Neural cell (in vitro differentiated cells): ENCODE results near the gene RNU6-1. TPM values are rescaled to one million over a fixed set of nuclear protein-coding genes. Genes with fewer than 3 reads are reported as not detected.
A peak's percentile ranks its signal among the peaks of the same experiment; 100 is the strongest.

Experiments
- H2AFZ ChIP-seq: fragments of 200-600, 300-800 bp; sonication (generic), shearing (Covaris generic); 2 replicates; pipeline ENCODE4 v1.6.0; 2014; ENCODE audit warnings: low read depth, mild to moderate bottlenecking, antibody characterized with exemption, low read length, moderate library complexity
- H3F3A ChIP-seq: fragments of 200-600 bp; shearing (Covaris generic); 2 replicates; pipeline ENCODE4 v1.6.1; 2016; ENCODE audit warnings: mild to moderate bottlenecking, moderate library complexity, mixed read lengths, antibody characterized with exemption, low read length; ENCODE audit not compliant: insufficient read depth, poor library complexity, severe bottlenecking
- H3K27ac ChIP-seq: fragments of 200-600, 300-800 bp; sonication (generic), shearing (Covaris generic); 2 replicates; pipeline ENCODE4 v1.5.1; 2014; ENCODE audit warnings: mild to moderate bottlenecking, low read length, moderate library complexity
- H3K27me3 ChIP-seq: fragments of 300-800, 200-600 bp; sonication (generic), shearing (Covaris generic); 2 replicates; pipeline ENCODE4 v1.6.0; 2014; ENCODE audit warnings: mild to moderate bottlenecking, low read depth, low read length, moderate library complexity; ENCODE audit not compliant: insufficient read depth
- H3K36me3 ChIP-seq: fragments of 300-800, 200-600 bp; sonication (generic), shearing (Covaris generic); 2 replicates; pipeline ENCODE4 v1.5.1; 2014; ENCODE audit warnings: mild to moderate bottlenecking, antibody characterized with exemption, low read length, moderate library complexity; ENCODE audit not compliant: insufficient read depth
- H3K4me2 ChIP-seq: fragments of 300-800, 200-600 bp; sonication (generic), shearing (Covaris generic); 2 replicates; pipeline ENCODE4 v1.6.0; 2014; ENCODE audit warnings: mild to moderate bottlenecking, low read length
- H3K4me3 ChIP-seq: fragments of 300-800, 200-600 bp; sonication (generic), shearing (Covaris generic); 2 replicates; pipeline ENCODE4 v1.5.1; 2014; ENCODE audit warnings: mild to moderate bottlenecking, low read length, moderate library complexity
- H3K79me2 ChIP-seq: fragments of 200-600 bp; shearing (Covaris generic); replicated peaks from 2 replicates; pipeline ENCODE4 v1.6.0; 2014; ENCODE audit warnings: mild to moderate bottlenecking, low read length, moderate library complexity; ENCODE audit not compliant: insufficient read depth
- H3K9ac ChIP-seq: fragments of 300-800, 200-600 bp; sonication (generic), shearing (Covaris generic); 2 replicates; pipeline ENCODE4 v1.6.1; 2016; ENCODE audit warnings: mild to moderate bottlenecking, low read length, mixed read lengths
- H3K9me2 ChIP-seq: fragments of 200-600 bp; shearing (Covaris generic); 2 replicates; pipeline ENCODE4 v1.6.1; 2016; ENCODE audit warnings: mild to moderate bottlenecking, low read length, mixed read lengths; ENCODE audit not compliant: insufficient read depth
- H3K9me3 ChIP-seq: fragments of 200-600, 300-800 bp; sonication (generic), shearing (Covaris generic); 2 replicates; pipeline ENCODE4 v1.6.1; 2016; ENCODE audit warnings: mild to moderate bottlenecking, mixed run types, low read length, moderate library complexity, mixed read lengths
- H4K20me1 ChIP-seq: fragments of 200-600 bp; shearing (Covaris generic); 2 replicates; pipeline ENCODE4 v1.6.1; 2016; ENCODE audit warnings: mild to moderate bottlenecking, mixed run types; ENCODE audit not compliant: insufficient read depth
- EP300 ChIP-seq: fragments of 450-650 bp; conservative IDR thresholded peaks from 2 replicates; pipeline ENCODE4 v1.6.1; 2014; ENCODE audit warnings: antibody characterized with exemption, mild to moderate bottlenecking, moderate library complexity; ENCODE audit not compliant: poor library complexity, severe bottlenecking
- EZH2 ChIP-seq: fragments of 200-600, 300-800 bp; shearing (Covaris generic), sonication (generic); IDR thresholded peaks from 2 replicates; pipeline ENCODE4 v1.6.1; 2014; ENCODE audit warnings: antibody characterized with exemption, low read length, borderline replicate concordance, mild to moderate bottlenecking; ENCODE audit not compliant: insufficient read depth, poor library complexity, severe bottlenecking
- MXI1 ChIP-seq: fragments of 450-650 bp; conservative IDR thresholded peaks from 2 replicates; pipeline ENCODE4 v1.6.1; 2014; ENCODE audit warnings: antibody characterized with exemption, mild to moderate bottlenecking; ENCODE audit not compliant: poor library complexity, severe bottlenecking
- POLR2AphosphoS5 ChIP-seq: IDR thresholded peaks from 2 replicates; pipeline ENCODE4 v1.6.1; 2012
- RAD21 ChIP-seq: fragments of 450-650 bp; conservative IDR thresholded peaks from 2 replicates; pipeline ENCODE4 v1.6.1; 2014; ENCODE audit warnings: antibody characterized with exemption, mild to moderate bottlenecking, moderate library complexity
- SMC3 ChIP-seq: fragments of 450-650 bp; conservative IDR thresholded peaks from 2 replicates; pipeline ENCODE4 v1.6.1; 2014; ENCODE audit warnings: antibody characterized with exemption, mild to moderate bottlenecking, moderate library complexity; ENCODE audit not compliant: poor library complexity
- TAF1 ChIP-seq: IDR thresholded peaks from 2 replicates; pipeline ENCODE4 v1.6.1; 2012; ENCODE audit warnings: low read depth
- polyA plus RNA-seq: library from polyadenylated mRNA; depleted of rRNA; stranded (reverse); fragments of >200 nt; gene quantifications from 2 replicates; pipeline ENCODE4 v1.2.3, GENCODE V29; 2014
- TF ChIP-seq, protein P1 (sequence below): IDR thresholded peaks from 2 replicates; pipeline ENCODE4 v1.6.1; 2012; ENCODE audit warnings: borderline replicate concordance
- TF ChIP-seq, protein P2 (sequence below): fragments of 450-650 bp; IDR thresholded peaks from 2 replicates; pipeline ENCODE4 v1.5.1; 2014; ENCODE audit warnings: antibody characterized with exemption, mild to moderate bottlenecking, moderate library complexity; ENCODE audit not compliant: poor library complexity, severe bottlenecking

Gene RNU6-1
- polyA plus RNA-seq, 1 donor from 2014 or later = not detected

DNA sequence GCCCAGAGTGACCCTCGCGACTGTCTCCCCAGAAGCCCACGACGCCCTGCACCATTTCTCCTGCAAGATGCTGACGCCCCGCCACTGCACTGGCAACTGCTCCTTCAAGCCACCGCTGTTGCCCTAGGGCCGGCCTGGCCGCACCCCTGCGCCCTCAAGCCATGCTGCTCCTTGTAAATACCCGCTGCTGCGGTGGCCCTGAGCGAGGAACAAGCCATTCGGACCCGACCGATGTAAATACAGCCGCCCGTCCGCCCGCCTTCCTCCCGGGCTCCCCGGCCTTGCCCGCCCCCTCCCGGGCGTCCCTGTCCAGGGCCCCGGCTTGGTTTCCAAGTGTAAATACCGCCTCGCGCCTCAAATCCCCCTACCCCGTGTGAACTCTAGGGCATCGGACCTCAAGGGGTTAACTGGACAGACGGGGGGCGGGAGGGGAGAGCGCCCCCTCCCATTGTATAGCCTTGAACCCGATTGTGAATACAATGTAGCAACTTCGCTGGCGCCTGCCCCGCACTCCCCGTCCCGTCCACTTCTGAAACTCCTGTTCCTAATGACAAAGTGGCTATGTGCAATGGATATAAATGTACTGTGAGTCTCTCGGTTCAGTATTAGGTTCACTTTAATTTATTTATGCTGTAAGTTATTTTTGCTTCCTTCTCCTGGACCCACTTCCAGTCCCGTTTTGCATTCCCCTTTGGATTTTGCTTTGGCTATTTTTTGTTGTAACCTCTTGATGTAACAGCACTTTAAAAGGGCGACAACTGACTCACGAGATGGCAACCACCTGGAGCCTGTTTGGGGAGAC lies 5.9 kb downstream of the RNU6-1 start:
- H3K9me3 ChIP-seq = no peaks in the 10 kb centered on the region
- H3K27me3 ChIP-seq = peaks cover 98% of the 10 kb centered on the region
- no peaks in the 10 kb centered on the region for H3F3A ChIP-seq
- H3K27ac ChIP-seq = no peak overlapping the region
- TF ChIP-seq SMC3 (peak; percentile 52), TAF1 (no peak), MXI1 (no peak), RAD21 (peak; percentile 43), POLR2AphosphoS5 (no peak), EZH2 (peak; percentile 89), EP300 (no peak)
- TF ChIP-seq, protein P1, sequence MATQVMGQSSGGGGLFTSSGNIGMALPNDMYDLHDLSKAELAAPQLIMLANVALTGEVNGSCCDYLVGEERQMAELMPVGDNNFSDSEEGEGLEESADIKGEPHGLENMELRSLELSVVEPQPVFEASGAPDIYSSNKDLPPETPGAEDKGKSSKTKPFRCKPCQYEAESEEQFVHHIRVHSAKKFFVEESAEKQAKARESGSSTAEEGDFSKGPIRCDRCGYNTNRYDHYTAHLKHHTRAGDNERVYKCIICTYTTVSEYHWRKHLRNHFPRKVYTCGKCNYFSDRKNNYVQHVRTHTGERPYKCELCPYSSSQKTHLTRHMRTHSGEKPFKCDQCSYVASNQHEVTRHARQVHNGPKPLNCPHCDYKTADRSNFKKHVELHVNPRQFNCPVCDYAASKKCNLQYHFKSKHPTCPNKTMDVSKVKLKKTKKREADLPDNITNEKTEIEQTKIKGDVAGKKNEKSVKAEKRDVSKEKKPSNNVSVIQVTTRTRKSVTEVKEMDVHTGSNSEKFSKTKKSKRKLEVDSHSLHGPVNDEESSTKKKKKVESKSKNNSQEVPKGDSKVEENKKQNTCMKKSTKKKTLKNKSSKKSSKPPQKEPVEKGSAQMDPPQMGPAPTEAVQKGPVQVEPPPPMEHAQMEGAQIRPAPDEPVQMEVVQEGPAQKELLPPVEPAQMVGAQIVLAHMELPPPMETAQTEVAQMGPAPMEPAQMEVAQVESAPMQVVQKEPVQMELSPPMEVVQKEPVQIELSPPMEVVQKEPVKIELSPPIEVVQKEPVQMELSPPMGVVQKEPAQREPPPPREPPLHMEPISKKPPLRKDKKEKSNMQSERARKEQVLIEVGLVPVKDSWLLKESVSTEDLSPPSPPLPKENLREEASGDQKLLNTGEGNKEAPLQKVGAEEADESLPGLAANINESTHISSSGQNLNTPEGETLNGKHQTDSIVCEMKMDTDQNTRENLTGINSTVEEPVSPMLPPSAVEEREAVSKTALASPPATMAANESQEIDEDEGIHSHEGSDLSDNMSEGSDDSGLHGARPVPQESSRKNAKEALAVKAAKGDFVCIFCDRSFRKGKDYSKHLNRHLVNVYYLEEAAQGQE = no peak
- TF ChIP-seq, protein P2, sequence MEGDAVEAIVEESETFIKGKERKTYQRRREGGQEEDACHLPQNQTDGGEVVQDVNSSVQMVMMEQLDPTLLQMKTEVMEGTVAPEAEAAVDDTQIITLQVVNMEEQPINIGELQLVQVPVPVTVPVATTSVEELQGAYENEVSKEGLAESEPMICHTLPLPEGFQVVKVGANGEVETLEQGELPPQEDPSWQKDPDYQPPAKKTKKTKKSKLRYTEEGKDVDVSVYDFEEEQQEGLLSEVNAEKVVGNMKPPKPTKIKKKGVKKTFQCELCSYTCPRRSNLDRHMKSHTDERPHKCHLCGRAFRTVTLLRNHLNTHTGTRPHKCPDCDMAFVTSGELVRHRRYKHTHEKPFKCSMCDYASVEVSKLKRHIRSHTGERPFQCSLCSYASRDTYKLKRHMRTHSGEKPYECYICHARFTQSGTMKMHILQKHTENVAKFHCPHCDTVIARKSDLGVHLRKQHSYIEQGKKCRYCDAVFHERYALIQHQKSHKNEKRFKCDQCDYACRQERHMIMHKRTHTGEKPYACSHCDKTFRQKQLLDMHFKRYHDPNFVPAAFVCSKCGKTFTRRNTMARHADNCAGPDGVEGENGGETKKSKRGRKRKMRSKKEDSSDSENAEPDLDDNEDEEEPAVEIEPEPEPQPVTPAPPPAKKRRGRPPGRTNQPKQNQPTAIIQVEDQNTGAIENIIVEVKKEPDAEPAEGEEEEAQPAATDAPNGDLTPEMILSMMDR = peak; percentile 41
- H3K36me3 ChIP-seq = no peaks in the 10 kb centered on the region
- H2AFZ ChIP-seq = no peak overlapping the region
- no peaks in the 10 kb centered on the region for H4K20me1 ChIP-seq
- H3K79me2 ChIP-seq = no peaks in the 10 kb centered on the region
- H3K9ac ChIP-seq = no peak overlapping the region
- peak overlapping the region; percentile 23 for H3K4me3 ChIP-seq
- H3K4me2 ChIP-seq = no peak overlapping the region
- H3K9me2 ChIP-seq = no peaks in the 10 kb centered on the region

DNA sequence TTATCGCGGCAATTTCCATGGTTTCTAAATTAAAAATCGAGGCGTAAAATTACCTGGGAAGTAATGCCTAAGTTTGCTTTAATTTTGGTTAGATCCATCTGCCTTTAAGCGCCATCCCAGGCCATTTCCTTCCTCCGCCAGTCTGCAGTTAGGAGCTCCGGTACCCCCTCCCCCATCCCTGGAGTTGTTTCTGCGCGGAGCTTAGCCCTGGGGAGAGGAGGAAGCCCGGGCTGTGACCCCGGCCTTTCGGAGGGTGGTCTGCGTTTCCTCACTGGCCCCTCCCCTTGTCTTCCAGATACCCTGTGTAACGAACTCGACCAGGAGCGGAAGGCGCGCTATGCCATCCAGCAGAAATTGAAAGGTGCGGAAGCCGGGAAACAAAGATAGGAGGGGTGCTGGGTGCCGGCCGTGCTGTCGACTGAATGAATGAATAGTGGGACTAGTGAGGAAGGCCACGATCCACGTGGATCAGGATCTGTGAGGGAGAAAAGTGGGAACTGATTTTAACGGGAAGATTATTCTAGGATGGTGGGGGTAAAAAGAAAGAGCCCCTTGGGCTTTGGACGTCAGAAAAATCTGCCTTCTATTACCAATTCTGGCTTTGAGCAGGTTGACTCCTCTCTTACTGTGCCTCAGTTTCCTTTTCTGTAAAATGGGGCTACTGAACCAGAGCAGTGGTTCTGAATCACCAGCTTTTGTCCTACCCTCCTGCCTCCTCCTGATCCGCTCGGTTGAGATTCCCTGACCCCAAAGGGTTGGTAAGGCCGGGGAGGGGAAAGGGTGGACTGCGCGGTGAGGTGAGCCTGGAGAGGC lies 6.7 kb downstream of the RNU6-1 start:
- Histone ChIP-seq H3K4me2 (no peak overlapping the region), H3K27ac (no peak overlapping the region), H3K79me2 (no peaks in the 10 kb centered on the region), H3K27me3 (peaks cover 99% of the 10 kb centered on the region), H3K9me3 (no peaks in the 10 kb centered on the region), H3K36me3 (no peaks in the 10 kb centered on the region), H4K20me1 (no peaks in the 10 kb centered on the region), H3F3A (no peaks in the 10 kb centered on the region), H3K4me3 (peak overlapping the region; percentile 23), H2AFZ (no peak overlapping the region), H3K9me2 (no peaks in the 10 kb centered on the region), H3K9ac (no peak overlapping the region)
- TF ChIP-seq MXI1 (no peak), TAF1 (no peak), POLR2AphosphoS5 (no peak), EP300 (no peak), RAD21 (no peak), SMC3 (no peak), EZH2 (no peak)
- TF ChIP-seq, protein P2 = no peak
- TF ChIP-seq, protein P1 = no peak
